ENCODE results near the gene ABCA1. TPM values are rescaled to one million over a fixed set of nuclear protein-coding genes. Genes with fewer than 3 reads are reported as not detected.

Gene ABCA1
- total and polyA plus RNA-seq, 4 experiments from 2014 or later, result 0.57 to 1.2 (median 0.91) TPM

Other genes with a start within 250 kb of the ABCA1 start
- gene OR13D1, start 233.6 kb downstream of the ABCA1 start, total RNA-seq, result not detected
- gene OR13D1, start 233.6 kb downstream of the ABCA1 start, polyA plus RNA-seq, result not detected
- 10 to 100 TPM; 11.3 to 13.6 TPM for gene NIPSNAP3A, start 180.5 kb downstream of the ABCA1 start, total RNA-seq
- 10 to 100 TPM; 19.9 to 28.8 TPM for gene NIPSNAP3A, start 180.5 kb downstream of the ABCA1 start, polyA plus RNA-seq
- gene NIPSNAP3B, start 164.0 kb downstream of the ABCA1 start, total RNA-seq, result 1 to 10 TPM; 1.4 to 1.9 TPM
- gene NIPSNAP3B, start 164.0 kb downstream of the ABCA1 start, polyA plus RNA-seq, result 1 to 10 TPM in 1 of 2 donors, under 1 TPM in 1; 0.47 to 1.4 TPM